WTC11 (cell line): ENCODE results near the gene SPTLC3.

Experiments
- CREB1 ChIP-seq: sonication (generic); formaldehyde crosslinking; IDR thresholded peaks from 2 replicates; pipeline ENCODE4 v1.8.0; 2023; ENCODE audit warnings: mild to moderate bottlenecking, missing genetic modification reagents
- EMX1 ChIP-seq: fragments of 250-450 bp; sonication (Bioruptor Pico); IDR thresholded peaks from 2 replicates; pipeline ENCODE4 v1.8.0; 2021; ENCODE audit warnings: mild to moderate bottlenecking
- ETV6 ChIP-seq: sonication (generic); formaldehyde crosslinking; IDR thresholded peaks from 2 replicates; pipeline ENCODE4 v1.8.1; 2022; ENCODE audit warnings: mild to moderate bottlenecking, missing genetic modification reagents
- FOXP1 ChIP-seq: sonication (generic); formaldehyde crosslinking; IDR thresholded peaks from 2 replicates; pipeline ENCODE4 v1.8.0; 2022; ENCODE audit warnings: missing genetic modification reagents, mild to moderate bottlenecking, moderate library complexity, borderline replicate concordance
- NFYB ChIP-seq: sonication (generic); formaldehyde crosslinking; conservative IDR thresholded peaks from 2 replicates; pipeline ENCODE4 v1.8.0; 2022; ENCODE audit warnings: low read depth, missing genetic modification reagents
- NR1H2 ChIP-seq: sonication (generic); formaldehyde crosslinking; IDR thresholded peaks from 2 replicates; pipeline ENCODE4 v1.9.0; 2021; ENCODE audit warnings: mild to moderate bottlenecking, moderate library complexity, missing genetic modification reagents
- SP1 ChIP-seq: sonication (generic); formaldehyde crosslinking; conservative IDR thresholded peaks from 2 replicates; pipeline ENCODE4 v1.8.1; 2022; ENCODE audit warnings: missing genetic modification reagents
- TCF7 ChIP-seq: sonication (generic); formaldehyde crosslinking; IDR thresholded peaks from 2 replicates; pipeline ENCODE4 v1.8.0; 2022; ENCODE audit warnings: mild to moderate bottlenecking, low read depth, missing genetic modification reagents, moderate library complexity
- ZNF121 ChIP-seq: sonication (generic); formaldehyde crosslinking; IDR thresholded peaks from 2 replicates; pipeline ENCODE4 v1.8.0; 2023; ENCODE audit warnings: missing genetic modification reagents
- TF ChIP-seq, protein P1 (sequence below): sonication (generic); formaldehyde crosslinking; IDR thresholded peaks from 2 replicates; pipeline ENCODE4 v1.8.0; 2023; ENCODE audit warnings: missing genetic modification reagents, mild to moderate bottlenecking, borderline replicate concordance
- TF ChIP-seq, protein P2 (sequence below): fragments of 200-600 bp; IDR thresholded peaks from 2 replicates; pipeline ENCODE4 v1.8.0; 2022; ENCODE audit warnings: antibody characterized with exemption
- TF ChIP-seq, protein P3 (sequence below): sonication (generic); formaldehyde crosslinking; IDR thresholded peaks from 2 replicates; pipeline ENCODE4 v1.8.1; 2023; ENCODE audit warnings: mild to moderate bottlenecking, missing genetic modification reagents

DNA sequence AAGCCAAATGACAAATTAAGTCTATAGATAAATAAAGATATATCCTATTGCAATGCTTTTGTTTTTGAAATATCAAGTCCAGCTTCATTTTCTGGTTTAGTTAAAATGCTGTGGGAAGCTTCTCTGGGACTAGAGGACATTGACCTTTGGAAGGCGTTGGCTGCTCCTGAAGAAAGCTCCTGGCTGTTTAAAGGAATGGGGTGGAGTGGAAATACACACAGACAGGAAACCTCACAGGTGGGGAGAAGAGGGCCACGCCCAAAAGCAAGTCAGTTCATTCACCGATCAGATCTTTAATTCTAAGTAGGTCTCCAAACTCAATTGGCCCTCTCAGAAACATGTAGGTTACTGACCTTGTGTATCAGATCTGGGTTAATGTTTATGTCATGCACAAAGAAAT is 59.6 kb downstream of the SPTLC3 start:
- TF ChIP-seq, protein P1, sequence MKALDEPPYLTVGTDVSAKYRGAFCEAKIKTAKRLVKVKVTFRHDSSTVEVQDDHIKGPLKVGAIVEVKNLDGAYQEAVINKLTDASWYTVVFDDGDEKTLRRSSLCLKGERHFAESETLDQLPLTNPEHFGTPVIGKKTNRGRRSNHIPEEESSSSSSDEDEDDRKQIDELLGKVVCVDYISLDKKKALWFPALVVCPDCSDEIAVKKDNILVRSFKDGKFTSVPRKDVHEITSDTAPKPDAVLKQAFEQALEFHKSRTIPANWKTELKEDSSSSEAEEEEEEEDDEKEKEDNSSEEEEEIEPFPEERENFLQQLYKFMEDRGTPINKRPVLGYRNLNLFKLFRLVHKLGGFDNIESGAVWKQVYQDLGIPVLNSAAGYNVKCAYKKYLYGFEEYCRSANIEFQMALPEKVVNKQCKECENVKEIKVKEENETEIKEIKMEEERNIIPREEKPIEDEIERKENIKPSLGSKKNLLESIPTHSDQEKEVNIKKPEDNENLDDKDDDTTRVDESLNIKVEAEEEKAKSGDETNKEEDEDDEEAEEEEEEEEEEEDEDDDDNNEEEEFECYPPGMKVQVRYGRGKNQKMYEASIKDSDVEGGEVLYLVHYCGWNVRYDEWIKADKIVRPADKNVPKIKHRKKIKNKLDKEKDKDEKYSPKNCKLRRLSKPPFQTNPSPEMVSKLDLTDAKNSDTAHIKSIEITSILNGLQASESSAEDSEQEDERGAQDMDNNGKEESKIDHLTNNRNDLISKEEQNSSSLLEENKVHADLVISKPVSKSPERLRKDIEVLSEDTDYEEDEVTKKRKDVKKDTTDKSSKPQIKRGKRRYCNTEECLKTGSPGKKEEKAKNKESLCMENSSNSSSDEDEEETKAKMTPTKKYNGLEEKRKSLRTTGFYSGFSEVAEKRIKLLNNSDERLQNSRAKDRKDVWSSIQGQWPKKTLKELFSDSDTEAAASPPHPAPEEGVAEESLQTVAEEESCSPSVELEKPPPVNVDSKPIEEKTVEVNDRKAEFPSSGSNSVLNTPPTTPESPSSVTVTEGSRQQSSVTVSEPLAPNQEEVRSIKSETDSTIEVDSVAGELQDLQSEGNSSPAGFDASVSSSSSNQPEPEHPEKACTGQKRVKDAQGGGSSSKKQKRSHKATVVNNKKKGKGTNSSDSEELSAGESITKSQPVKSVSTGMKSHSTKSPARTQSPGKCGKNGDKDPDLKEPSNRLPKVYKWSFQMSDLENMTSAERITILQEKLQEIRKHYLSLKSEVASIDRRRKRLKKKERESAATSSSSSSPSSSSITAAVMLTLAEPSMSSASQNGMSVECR (CRISPR knock-in tag) = no peak
- TF ChIP-seq FOXP1 (CRISPR knock-in tag) (no peak), NFYB (CRISPR knock-in tag) (no peak), ZNF121 (no peak), EMX1 (CRISPR knock-in tag) (no peak), TCF7 (no peak), ETV6 (CRISPR knock-in tag) (no peak), CREB1 (no peak), SP1 (no peak), NR1H2 (CRISPR knock-in tag) (no peak)
- TF ChIP-seq, protein P2, sequence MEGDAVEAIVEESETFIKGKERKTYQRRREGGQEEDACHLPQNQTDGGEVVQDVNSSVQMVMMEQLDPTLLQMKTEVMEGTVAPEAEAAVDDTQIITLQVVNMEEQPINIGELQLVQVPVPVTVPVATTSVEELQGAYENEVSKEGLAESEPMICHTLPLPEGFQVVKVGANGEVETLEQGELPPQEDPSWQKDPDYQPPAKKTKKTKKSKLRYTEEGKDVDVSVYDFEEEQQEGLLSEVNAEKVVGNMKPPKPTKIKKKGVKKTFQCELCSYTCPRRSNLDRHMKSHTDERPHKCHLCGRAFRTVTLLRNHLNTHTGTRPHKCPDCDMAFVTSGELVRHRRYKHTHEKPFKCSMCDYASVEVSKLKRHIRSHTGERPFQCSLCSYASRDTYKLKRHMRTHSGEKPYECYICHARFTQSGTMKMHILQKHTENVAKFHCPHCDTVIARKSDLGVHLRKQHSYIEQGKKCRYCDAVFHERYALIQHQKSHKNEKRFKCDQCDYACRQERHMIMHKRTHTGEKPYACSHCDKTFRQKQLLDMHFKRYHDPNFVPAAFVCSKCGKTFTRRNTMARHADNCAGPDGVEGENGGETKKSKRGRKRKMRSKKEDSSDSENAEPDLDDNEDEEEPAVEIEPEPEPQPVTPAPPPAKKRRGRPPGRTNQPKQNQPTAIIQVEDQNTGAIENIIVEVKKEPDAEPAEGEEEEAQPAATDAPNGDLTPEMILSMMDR = no peak
- TF ChIP-seq, protein P3, sequence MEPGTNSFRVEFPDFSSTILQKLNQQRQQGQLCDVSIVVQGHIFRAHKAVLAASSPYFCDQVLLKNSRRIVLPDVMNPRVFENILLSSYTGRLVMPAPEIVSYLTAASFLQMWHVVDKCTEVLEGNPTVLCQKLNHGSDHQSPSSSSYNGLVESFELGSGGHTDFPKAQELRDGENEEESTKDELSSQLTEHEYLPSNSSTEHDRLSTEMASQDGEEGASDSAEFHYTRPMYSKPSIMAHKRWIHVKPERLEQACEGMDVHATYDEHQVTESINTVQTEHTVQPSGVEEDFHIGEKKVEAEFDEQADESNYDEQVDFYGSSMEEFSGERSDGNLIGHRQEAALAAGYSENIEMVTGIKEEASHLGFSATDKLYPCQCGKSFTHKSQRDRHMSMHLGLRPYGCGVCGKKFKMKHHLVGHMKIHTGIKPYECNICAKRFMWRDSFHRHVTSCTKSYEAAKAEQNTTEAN (CRISPR knock-in tag) = no peak
